Neural cell (in vitro differentiated cells): Measurements from ENCODE around the gene RNPEP. TPM values are rescaled to one million over a fixed set of nuclear protein-coding genes. Genes with fewer than 3 reads are reported as not detected.
A peak's percentile ranks its signal among the peaks of the same experiment; 100 is the strongest.

ENCODE experiments used
- H2AFZ ChIP-seq: fragments of 200-600, 300-800 bp; sonication (generic), shearing (Covaris generic); 2 replicates; pipeline ENCODE4 v1.6.0; 2014; ENCODE audit warnings: low read depth, mild to moderate bottlenecking, antibody characterized with exemption, low read length, moderate library complexity
- H3F3A ChIP-seq: fragments of 200-600 bp; shearing (Covaris generic); 2 replicates; pipeline ENCODE4 v1.6.1; 2016; ENCODE audit warnings: mild to moderate bottlenecking, moderate library complexity, mixed read lengths, antibody characterized with exemption, low read length; ENCODE audit not compliant: insufficient read depth, poor library complexity, severe bottlenecking
- H3K27ac ChIP-seq: fragments of 200-600, 300-800 bp; sonication (generic), shearing (Covaris generic); 2 replicates; pipeline ENCODE4 v1.5.1; 2014; ENCODE audit warnings: mild to moderate bottlenecking, low read length, moderate library complexity
- H3K27me3 ChIP-seq: fragments of 300-800, 200-600 bp; sonication (generic), shearing (Covaris generic); 2 replicates; pipeline ENCODE4 v1.6.0; 2014; ENCODE audit warnings: mild to moderate bottlenecking, low read depth, low read length, moderate library complexity; ENCODE audit not compliant: insufficient read depth
- H3K36me3 ChIP-seq: fragments of 300-800, 200-600 bp; sonication (generic), shearing (Covaris generic); 2 replicates; pipeline ENCODE4 v1.5.1; 2014; ENCODE audit warnings: mild to moderate bottlenecking, antibody characterized with exemption, low read length, moderate library complexity; ENCODE audit not compliant: insufficient read depth
- H3K4me2 ChIP-seq: fragments of 300-800, 200-600 bp; sonication (generic), shearing (Covaris generic); 2 replicates; pipeline ENCODE4 v1.6.0; 2014; ENCODE audit warnings: mild to moderate bottlenecking, low read length
- H3K4me3 ChIP-seq: fragments of 300-800, 200-600 bp; sonication (generic), shearing (Covaris generic); 2 replicates; pipeline ENCODE4 v1.5.1; 2014; ENCODE audit warnings: mild to moderate bottlenecking, low read length, moderate library complexity
- H3K79me2 ChIP-seq: fragments of 200-600 bp; shearing (Covaris generic); replicated peaks from 2 replicates; pipeline ENCODE4 v1.6.0; 2014; ENCODE audit warnings: mild to moderate bottlenecking, low read length, moderate library complexity; ENCODE audit not compliant: insufficient read depth
- H3K9ac ChIP-seq: fragments of 300-800, 200-600 bp; sonication (generic), shearing (Covaris generic); 2 replicates; pipeline ENCODE4 v1.6.1; 2016; ENCODE audit warnings: mild to moderate bottlenecking, low read length, mixed read lengths
- H3K9me2 ChIP-seq: fragments of 200-600 bp; shearing (Covaris generic); 2 replicates; pipeline ENCODE4 v1.6.1; 2016; ENCODE audit warnings: mild to moderate bottlenecking, low read length, mixed read lengths; ENCODE audit not compliant: insufficient read depth
- H3K9me3 ChIP-seq: fragments of 200-600, 300-800 bp; sonication (generic), shearing (Covaris generic); 2 replicates; pipeline ENCODE4 v1.6.1; 2016; ENCODE audit warnings: mild to moderate bottlenecking, mixed run types, low read length, moderate library complexity, mixed read lengths
- H4K20me1 ChIP-seq: fragments of 200-600 bp; shearing (Covaris generic); 2 replicates; pipeline ENCODE4 v1.6.1; 2016; ENCODE audit warnings: mild to moderate bottlenecking, mixed run types; ENCODE audit not compliant: insufficient read depth
- CTCF ChIP-seq: fragments of 450-650 bp; IDR thresholded peaks from 2 replicates; pipeline ENCODE4 v1.5.1; 2014; ENCODE audit warnings: antibody characterized with exemption, mild to moderate bottlenecking, moderate library complexity; ENCODE audit not compliant: poor library complexity, severe bottlenecking
- EP300 ChIP-seq: fragments of 450-650 bp; conservative IDR thresholded peaks from 2 replicates; pipeline ENCODE4 v1.6.1; 2014; ENCODE audit warnings: antibody characterized with exemption, mild to moderate bottlenecking, moderate library complexity; ENCODE audit not compliant: poor library complexity, severe bottlenecking
- EZH2 ChIP-seq: fragments of 200-600, 300-800 bp; shearing (Covaris generic), sonication (generic); IDR thresholded peaks from 2 replicates; pipeline ENCODE4 v1.6.1; 2014; ENCODE audit warnings: antibody characterized with exemption, low read length, borderline replicate concordance, mild to moderate bottlenecking; ENCODE audit not compliant: insufficient read depth, poor library complexity, severe bottlenecking
- MXI1 ChIP-seq: fragments of 450-650 bp; conservative IDR thresholded peaks from 2 replicates; pipeline ENCODE4 v1.6.1; 2014; ENCODE audit warnings: antibody characterized with exemption, mild to moderate bottlenecking; ENCODE audit not compliant: poor library complexity, severe bottlenecking
- POLR2AphosphoS5 ChIP-seq: IDR thresholded peaks from 2 replicates; pipeline ENCODE4 v1.6.1; 2012
- RAD21 ChIP-seq: fragments of 450-650 bp; conservative IDR thresholded peaks from 2 replicates; pipeline ENCODE4 v1.6.1; 2014; ENCODE audit warnings: antibody characterized with exemption, mild to moderate bottlenecking, moderate library complexity
- REST ChIP-seq: IDR thresholded peaks from 2 replicates; pipeline ENCODE4 v1.6.1; 2012; ENCODE audit warnings: borderline replicate concordance
- SMC3 ChIP-seq: fragments of 450-650 bp; conservative IDR thresholded peaks from 2 replicates; pipeline ENCODE4 v1.6.1; 2014; ENCODE audit warnings: antibody characterized with exemption, mild to moderate bottlenecking, moderate library complexity; ENCODE audit not compliant: poor library complexity
- TAF1 ChIP-seq: IDR thresholded peaks from 2 replicates; pipeline ENCODE4 v1.6.1; 2012; ENCODE audit warnings: low read depth
- polyA plus RNA-seq: library from polyadenylated mRNA; depleted of rRNA; stranded (reverse); fragments of >200 nt; gene quantifications from 2 replicates; pipeline ENCODE4 v1.2.3, GENCODE V29; 2014

Gene RNPEP
- polyA plus RNA-seq, 1 donor from 2014 or later = 33.1 TPM

- Histone ChIP-seq H3K27ac (no peak overlapping the region), H4K20me1 (no peaks in the 10 kb centered on the region), H3K36me3 (no peaks in the 10 kb centered on the region), H3K9ac (no peak overlapping the region), H3K4me3 (peak overlapping the region; percentile 74), H2AFZ (no peak overlapping the region), H3K4me2 (no peak overlapping the region), H3K9me3 (no peaks in the 10 kb centered on the region), H3K27me3 (no peaks in the 10 kb centered on the region), H3K79me2 (peaks cover 29% of the 10 kb centered on the region), H3K9me2 (no peaks in the 10 kb centered on the region), H3F3A (no peaks in the 10 kb centered on the region)
- TF ChIP-seq MXI1 (no peak), EZH2 (no peak), POLR2AphosphoS5 (no peak)
Observed at GRCh38 chr1:201984446-201984845, 2.0 kb downstream of the RNPEP start.

- no peak for TF ChIP-seq MXI1
- H3K9ac ChIP-seq = no peak overlapping the region
- H3K9me2 ChIP-seq = no peaks in the 10 kb centered on the region
Observed at GRCh38 chr1:201985355-201985754, 2.9 kb downstream of the RNPEP start.

GRCh38 chr1:201988601-201989000, 6.2 kb downstream of the RNPEP start:
- no peak for TF ChIP-seq EP300
- TF ChIP-seq REST = no peak
- no peak for TF ChIP-seq POLR2AphosphoS5
- no peak for TF ChIP-seq TAF1
- TF ChIP-seq CTCF = no peak
- no peak for TF ChIP-seq MXI1
- TF ChIP-seq SMC3 = no peak
- no peak for TF ChIP-seq EZH2
- TF ChIP-seq RAD21 = no peak
- H3K27me3 ChIP-seq = no peaks in the 10 kb centered on the region
- H3K4me3 ChIP-seq = no peak overlapping the region
- H4K20me1 ChIP-seq = no peaks in the 10 kb centered on the region
- peaks cover 9% of the 10 kb centered on the region for H3K36me3 ChIP-seq
- no peaks in the 10 kb centered on the region for H3K9me3 ChIP-seq
- no peaks in the 10 kb centered on the region for H3F3A ChIP-seq
- no peaks in the 10 kb centered on the region for H3K9me2 ChIP-seq
- H2AFZ ChIP-seq = no peak overlapping the region
- H3K4me2 ChIP-seq = no peak overlapping the region
- no peak overlapping the region for H3K27ac ChIP-seq
- no peak overlapping the region for H3K9ac ChIP-seq
- H3K79me2 ChIP-seq = peaks cover 24% of the 10 kb centered on the region

More at GRCh38 chr1:201985355-201985754, 2.9 kb downstream of the RNPEP start:
- Histone ChIP-seq H3K9me3 (no peaks in the 10 kb centered on the region), H2AFZ (no peak overlapping the region), H3K36me3 (peaks cover 4% of the 10 kb centered on the region), H3F3A (no peaks in the 10 kb centered on the region), H3K4me2 (no peak overlapping the region), H3K27ac (no peak overlapping the region), H3K27me3 (no peaks in the 10 kb centered on the region), H3K4me3 (no peak overlapping the region), H3K79me2 (peaks cover 29% of the 10 kb centered on the region), H4K20me1 (no peaks in the 10 kb centered on the region)
